Tongue (tissue), 3 donors: Measurements from ENCODE around the gene ACAP3. TPM values are rescaled to one million over a fixed set of nuclear protein-coding genes. Genes with fewer than 3 reads are reported as not detected.

Experiments used
- DNase-seq: peaks from one replicate; pipeline ENCODE4 v3.0.0-alpha.2; 2015
- small RNA-seq: library from RNA; depleted of rRNA; stranded (forward); fragments of <200 nt; gene quantifications from one replicate; pipeline ENCODE3, GENCODE V24; 2014; ENCODE audit warnings: low replicate concordance
- total RNA-seq: library from RNA; depleted of rRNA; stranded (reverse); fragments of >200 nt; gene quantifications from one replicate; pipeline ENCODE4 v1.2.3, GENCODE V29; 2014

ACAP3 gene
- total RNA-seq, 1 donor from 2014 or later = 73.3 TPM

GRCh38 chr1:1243807-1244191, 63.9 kb downstream of the ACAP3 start:
- no peak for DNase-seq

- no peak for DNase-seq
These were observed 64.5 kb downstream of the ACAP3 start for GRCh38 chr1:1243266-1243660.

GRCh38 chr1:1242461-1243265, 65.1 kb downstream of the ACAP3 start:
- no peak for DNase-seq

Small RNAs within 50 kb of the gene (small RNA-seq; reads per million reads assigned to genes)
- not detected for gene MIR6726

Other genes with a start within 250 kb of the ACAP3 start
- 0.62 TPM for gene RNF223, start 233.6 kb downstream of the ACAP3 start, total RNA-seq
- gene C1orf159, start 191.8 kb downstream of the ACAP3 start, total RNA-seq = 3.8 TPM
- gene TTLL10, start 134.1 kb downstream of the ACAP3 start, total RNA-seq = 0.41 TPM
- 3.0 TPM for gene TNFRSF18, start 101.3 kb downstream of the ACAP3 start, total RNA-seq
- gene TNFRSF4, start 93.8 kb downstream of the ACAP3 start, total RNA-seq = 2.9 TPM
- gene SDF4, start 75.9 kb downstream of the ACAP3 start, total RNA-seq = 69.1 TPM
- 16.5 TPM for gene B3GALT6, start 75.7 kb downstream of the ACAP3 start, total RNA-seq
- 6.3 TPM for gene C1QTNF12, start 61.2 kb downstream of the ACAP3 start, total RNA-seq
- 34.6 TPM for gene UBE2J2, start 34.1 kb downstream of the ACAP3 start, total RNA-seq
- gene SCNN1D, start 27.5 kb downstream of the ACAP3 start, total RNA-seq = 4.8 TPM
- 15.1 TPM for gene PUSL1, start 667 bp upstream of the ACAP3 start, total RNA-seq
- gene INTS11, start 16.7 kb upstream of the ACAP3 start, total RNA-seq = 61.5 TPM
- 17.5 TPM for gene CPTP, start 16.9 kb upstream of the ACAP3 start, total RNA-seq
- gene TAS1R3, start 23.4 kb upstream of the ACAP3 start, total RNA-seq = 1.9 TPM
- gene DVL1, start 41.5 kb upstream of the ACAP3 start, total RNA-seq = 82.8 TPM
- 95.3 TPM for gene MXRA8, start 50.6 kb upstream of the ACAP3 start, total RNA-seq
- 75.3 TPM for gene AURKAIP1, start 67.3 kb upstream of the ACAP3 start, total RNA-seq
- gene CCNL2, start 91.4 kb upstream of the ACAP3 start, total RNA-seq = 174 TPM
- 101 TPM for gene MRPL20, start 99.4 kb upstream of the ACAP3 start, total RNA-seq
- 13.4 TPM for gene ANKRD65, start 113.3 kb upstream of the ACAP3 start, total RNA-seq
- gene VWA1, start 127.8 kb upstream of the ACAP3 start, total RNA-seq = 39.3 TPM
- gene ATAD3C, start 141.8 kb upstream of the ACAP3 start, total RNA-seq = 1.3 TPM
- 10.5 TPM for gene ATAD3B, start 163.8 kb upstream of the ACAP3 start, total RNA-seq
- 21.3 TPM for gene ATAD3A, start 204.2 kb upstream of the ACAP3 start, total RNA-seq
- gene TMEM240, start 232.7 kb upstream of the ACAP3 start, total RNA-seq = 2.4 TPM